SK-N-MC (cell line): ENCODE results near the gene TTC39A.

Experiments
- EZH2 ChIP-seq: fragments of 200-600 bp; sonication (generic); IDR thresholded peaks from one replicate; pipeline ENCODE4 v1.6.1; 2017; ENCODE audit warnings: antibody characterized with exemption
- FOXP2 ChIP-seq: optimal IDR thresholded peaks from 2 replicates; pipeline ENCODE3; 2011; ENCODE audit warnings: mild to moderate bottlenecking, moderate library complexity; ENCODE audit not compliant: insufficient read depth; ENCODE audit errors: extremely low read length, control extremely low read depth
- POLR2AphosphoS5 ChIP-seq: IDR thresholded peaks from 2 replicates; pipeline ENCODE4 v1.6.1; 2012; ENCODE audit warnings: mild to moderate bottlenecking, low read depth, low read length, borderline replicate concordance

DNA sequence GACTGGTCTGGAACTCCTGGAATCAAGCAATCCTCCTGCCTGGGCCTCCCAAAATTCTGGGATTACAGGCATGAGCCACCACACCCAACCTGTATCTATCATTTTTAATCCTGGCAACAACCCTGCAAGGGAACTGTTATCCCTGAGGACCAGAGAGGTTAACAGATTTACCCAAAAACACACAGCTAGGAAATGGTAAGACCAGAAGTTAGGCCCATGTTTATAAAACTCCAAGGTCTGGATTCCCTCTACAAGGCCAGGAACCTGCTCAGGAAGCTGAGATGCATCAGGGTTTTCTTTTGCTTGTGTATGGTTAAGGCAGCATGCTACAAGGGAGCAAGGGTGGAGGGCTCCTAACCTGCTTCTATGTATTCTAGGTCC is 17.8 kb upstream of the TTC39A start:
- no peak for TF ChIP-seq EZH2
- TF ChIP-seq FOXP2: no peak
- no peak for TF ChIP-seq POLR2AphosphoS5
